DMS79 (cell line): ENCODE results near the gene UPF1.
"Not testable (repeated sequence)": the region's sequence is repeated elsewhere in the genome, so short reads cannot be mapped to it uniquely, and the experiment has no call there.

Experiments used
- DNase-seq: peaks from one replicate; lab custom pipeline; 2025; lab: John Stamatoyannopoulos, UW

Gene UPF1

GRCh38 chr19:18799389-18799970 lies 32.3 kb upstream of the UPF1 start:
- no peak for DNase-seq

DNA sequence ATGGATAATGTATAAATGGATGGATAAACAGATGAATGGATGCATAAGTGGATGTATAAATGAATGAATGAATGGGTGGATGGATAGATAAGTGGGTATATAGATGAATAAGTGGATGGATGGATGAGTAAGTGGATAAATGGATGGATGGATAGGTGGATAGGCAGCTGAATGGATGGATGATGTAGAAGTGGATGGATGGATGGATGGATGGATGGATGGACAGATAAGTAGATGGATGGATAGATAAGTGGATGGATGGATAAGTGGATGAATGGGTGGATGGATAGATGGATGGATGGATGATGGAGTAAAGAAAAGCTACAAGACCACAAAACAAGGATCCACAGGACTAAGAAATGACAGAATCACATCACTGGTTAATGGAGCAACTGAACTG lies 31.7 kb upstream of the UPF1 start:
- DNase-seq = no peak

DNA sequence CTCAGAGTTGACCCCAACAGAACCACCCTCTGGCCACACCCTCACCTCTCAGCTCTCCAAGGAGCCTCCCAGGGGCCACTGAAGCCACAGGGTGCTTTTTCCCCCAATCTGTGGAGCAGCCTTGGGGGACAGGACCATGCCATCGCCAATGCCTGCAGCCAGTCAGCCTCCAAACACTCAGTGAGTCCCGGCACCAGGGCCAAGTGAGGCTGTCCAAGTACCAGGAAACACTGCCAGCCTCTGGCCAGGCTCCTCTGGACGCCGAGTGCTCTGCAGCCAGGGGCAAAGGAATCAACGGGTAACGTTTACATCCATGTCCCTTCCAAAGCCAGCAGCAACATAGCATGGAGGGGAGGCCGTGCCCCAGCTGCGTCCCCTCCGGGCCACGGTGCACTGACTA lies 31.1 kb upstream of the UPF1 start:
- no peak for DNase-seq

GRCh38 chr19:18802354-18802753 lies 29.4 kb upstream of the UPF1 start:
- no peak for DNase-seq

DNA sequence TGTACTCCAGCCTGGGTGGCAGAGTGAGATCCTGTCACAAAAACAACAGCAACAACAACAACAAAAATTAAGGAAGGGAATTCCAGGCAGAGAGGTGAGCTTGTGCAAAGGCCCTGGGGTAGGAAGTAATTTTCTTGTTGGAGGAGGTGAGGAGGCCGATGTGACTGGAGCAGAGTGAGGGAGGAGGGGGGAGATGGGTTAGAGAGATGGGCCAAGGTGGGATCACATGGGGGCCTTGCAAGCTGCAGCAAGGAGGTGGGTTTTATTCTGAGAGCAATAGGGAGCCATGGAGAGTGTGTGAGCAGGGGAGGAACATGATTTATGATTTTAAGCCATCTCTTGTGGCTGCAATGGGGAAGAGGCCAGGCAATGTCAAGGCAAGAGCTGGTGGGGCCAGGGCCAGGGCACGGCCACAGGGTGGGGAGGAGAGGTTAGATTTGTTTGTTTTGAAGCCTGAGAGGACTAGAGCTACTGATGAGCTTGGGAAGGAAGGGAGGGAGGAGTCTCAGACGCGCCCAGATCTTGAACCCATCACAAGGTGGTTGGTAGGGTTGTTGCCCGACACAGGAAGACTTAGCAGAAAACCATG lies 28.1 kb upstream of the UPF1 start:
- no peak for DNase-seq

- DNase-seq = no peak
These were observed 27.6 kb upstream of the UPF1 start for GRCh38 chr19:18804139-18804601.

DNA sequence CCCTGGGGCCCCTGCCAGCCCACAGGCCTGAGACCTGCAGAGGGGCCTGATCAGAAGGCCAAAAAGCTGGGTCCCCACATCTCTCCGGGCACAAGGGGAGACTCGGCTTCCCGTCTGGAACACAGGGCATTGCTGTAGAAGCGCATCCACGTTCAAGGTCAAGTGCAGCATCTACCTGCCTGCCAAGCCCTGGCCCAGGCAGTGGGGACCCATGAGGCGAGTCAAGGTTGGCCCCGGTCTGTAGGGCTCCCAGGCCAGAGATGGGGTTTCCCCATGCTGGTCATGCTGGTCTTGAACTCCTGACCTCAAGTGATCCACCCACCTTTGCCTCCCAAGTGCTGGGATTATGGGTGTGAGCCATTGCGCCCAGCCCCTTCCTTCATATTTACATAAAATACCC lies 27.1 kb upstream of the UPF1 start:
- no peak for DNase-seq

DNA sequence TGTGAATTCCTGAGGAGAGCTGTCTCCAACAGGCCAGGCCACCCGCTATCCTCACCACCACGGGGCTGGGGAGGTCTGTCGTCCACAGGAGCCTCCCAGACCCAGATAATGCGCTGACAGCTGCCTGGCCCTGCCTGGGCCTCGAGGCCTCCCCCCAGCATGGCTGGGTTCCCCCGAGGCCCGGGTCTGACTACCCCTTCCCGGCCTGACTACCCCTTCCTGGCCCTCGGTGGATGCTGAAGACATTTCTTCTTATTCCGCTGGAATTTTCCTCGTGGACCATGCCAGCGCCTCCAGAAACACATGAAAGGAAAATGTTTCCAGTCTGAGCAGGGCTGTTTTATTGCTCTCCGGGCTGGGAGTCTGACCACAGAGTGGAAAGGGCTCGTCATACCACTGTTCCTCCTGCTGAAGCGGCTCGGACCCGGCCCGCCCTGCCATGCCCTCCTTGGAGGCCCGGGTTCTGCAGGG lies 23.9 kb upstream of the UPF1 start:
- no peak for DNase-seq

DNA sequence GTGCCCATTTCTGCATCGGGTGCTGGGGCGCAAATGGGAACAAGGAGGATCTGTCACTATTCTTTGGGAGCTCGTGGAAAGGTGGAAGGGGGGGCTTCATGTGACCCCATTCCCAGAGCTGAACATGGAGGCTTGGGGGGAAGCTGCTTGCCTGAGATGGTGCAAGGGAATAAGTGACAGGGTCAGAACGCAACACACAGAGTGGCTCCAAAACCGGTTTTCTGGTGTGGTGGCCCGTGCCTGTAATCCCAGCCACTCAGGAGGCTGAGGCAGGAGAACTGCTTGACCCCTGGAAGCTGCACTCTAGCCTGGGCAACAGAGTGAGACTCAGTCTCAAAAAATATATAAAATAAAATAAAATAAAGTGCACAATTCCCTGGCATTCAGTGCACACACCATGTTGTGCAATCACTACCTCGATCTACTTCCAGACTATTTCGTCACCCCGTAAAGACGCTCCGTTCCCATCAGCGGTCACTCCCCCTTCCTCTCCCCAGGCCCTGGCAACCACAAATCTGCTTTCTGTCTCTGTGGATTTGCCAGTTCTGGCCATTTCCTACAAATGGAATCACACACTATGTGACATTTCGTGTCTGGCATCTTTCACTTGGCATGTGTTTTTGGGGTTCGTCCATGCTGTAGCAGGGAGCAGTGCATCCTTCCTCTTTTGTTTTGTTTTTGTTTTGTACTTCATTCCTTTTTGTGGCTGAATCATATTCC lies 22.4 kb upstream of the UPF1 start:
- DNase-seq = no peak

- not testable (repeated sequence) for DNase-seq
These were observed 20.1 kb upstream of the UPF1 start for GRCh38 chr19:18811638-18812037.

- DNase-seq = no peak
These were observed 17.7 kb upstream of the UPF1 start for GRCh38 chr19:18814063-18814462.

- DNase-seq = no peak
These were observed 16.1 kb upstream of the UPF1 start for GRCh38 chr19:18815673-18816072.

DNA sequence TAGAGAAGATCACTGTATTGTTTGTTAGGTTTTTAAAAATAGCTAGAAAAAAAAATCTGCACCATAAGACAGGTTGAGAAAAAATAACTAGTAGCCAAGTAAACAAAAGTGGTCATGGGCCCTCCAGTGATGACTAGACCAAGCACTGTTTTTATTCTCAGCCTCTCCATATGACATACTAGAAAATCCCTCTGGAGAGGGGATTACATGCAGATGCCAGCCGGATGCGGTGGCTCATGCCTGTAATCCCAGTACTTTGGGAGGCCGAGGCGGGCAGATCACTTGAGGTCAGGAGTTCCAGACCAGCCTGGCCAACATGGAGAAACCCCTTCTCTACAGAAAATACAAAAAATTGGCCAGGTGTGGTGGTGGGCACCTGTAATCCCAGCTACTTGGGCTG lies 15.1 kb upstream of the UPF1 start:
- not testable (repeated sequence) for DNase-seq

DNA sequence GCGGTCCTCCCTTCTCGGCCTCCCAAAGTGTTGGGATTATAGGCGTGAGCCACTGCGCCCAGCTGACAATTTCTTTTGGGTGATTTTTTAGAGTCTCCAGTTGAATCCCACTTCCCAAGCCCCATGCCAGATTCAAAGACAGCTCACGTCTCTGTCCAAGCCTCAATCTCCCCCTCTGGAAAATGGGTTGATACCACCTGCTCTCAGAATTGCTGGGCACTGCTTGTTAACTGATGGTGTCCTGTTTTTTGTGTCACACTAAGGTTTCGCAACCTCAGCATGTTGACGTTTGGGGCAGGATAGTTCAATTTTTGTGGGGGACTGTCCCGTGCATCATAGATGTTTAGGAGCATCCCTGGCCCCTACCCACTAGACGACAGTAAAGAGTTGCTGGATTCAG lies 14.2 kb upstream of the UPF1 start:
- no peak for DNase-seq

- DNase-seq = no peak
These were observed 3.0 kb upstream of the UPF1 start for GRCh38 chr19:18828786-18829185.

- no peak for DNase-seq
These were observed 1.3 kb upstream of the UPF1 start for GRCh38 chr19:18830488-18830887.

GRCh38 chr19:18832306-18833140 lies 764 bp downstream of the UPF1 start:
- no peak for DNase-seq

GRCh38 chr19:18833141-18833476 lies 1.4 kb downstream of the UPF1 start:
- no peak for DNase-seq

DNA sequence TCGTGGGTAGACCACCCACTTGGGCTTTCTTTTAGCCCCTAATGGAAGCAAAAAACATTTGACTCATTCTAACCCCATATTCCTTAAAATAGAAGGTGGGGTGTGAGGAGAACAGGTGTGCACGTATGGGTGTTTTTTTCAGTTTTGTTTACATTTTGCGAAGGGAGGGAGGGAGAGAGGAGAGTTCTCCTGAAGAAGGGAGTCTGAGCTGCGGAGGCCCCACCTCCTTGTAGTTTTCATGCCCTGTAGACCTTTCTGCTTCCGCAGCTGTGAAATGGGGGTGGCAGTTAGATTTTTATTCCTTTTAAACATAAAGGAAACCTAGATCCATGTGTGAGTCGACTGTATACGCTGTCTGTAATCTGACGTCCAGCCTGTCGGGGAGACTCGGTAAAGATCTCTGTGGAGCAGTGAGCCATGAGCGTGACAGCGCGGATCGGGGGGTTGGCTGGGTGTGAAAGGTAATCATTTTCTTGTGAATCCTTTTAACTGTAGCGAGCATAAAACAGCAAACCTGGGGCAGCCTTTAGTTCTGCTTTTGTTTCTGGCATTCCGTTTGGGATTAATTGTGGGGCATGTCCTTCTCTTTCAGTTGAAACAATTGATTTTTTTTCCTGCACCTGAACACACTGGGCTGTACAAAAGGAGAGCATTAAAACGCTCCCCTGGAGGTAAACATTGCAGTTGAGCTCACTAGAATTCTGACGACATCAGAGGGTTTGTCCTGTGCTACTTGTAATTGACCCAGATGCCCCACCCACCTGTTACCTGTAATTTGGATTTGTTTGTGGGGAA lies 2.3 kb downstream of the UPF1 start:
- no peak for DNase-seq

- DNase-seq = no peak
These were observed 2.9 kb downstream of the UPF1 start for GRCh38 chr19:18834644-18834984.

- no peak for DNase-seq
These were observed 7.9 kb downstream of the UPF1 start for GRCh38 chr19:18839465-18840287.
